KMS-11 (cell line): Measurements from ENCODE around the gene ADAMTS14.

Experiments used
- H2AFZ ChIP-seq: fragments of 200-600 bp; sonication (generic); 2 replicates; pipeline ENCODE4 v1.6.1; 2016; ENCODE audit warnings: antibody characterized with exemption, mixed run types, low read depth
- H3K27ac ChIP-seq: fragments of 200-600 bp; sonication (generic); 2 replicates; pipeline ENCODE4 v1.6.1; 2016; ENCODE audit warnings: mild to moderate bottlenecking, mixed run types
- H3K27me3 ChIP-seq: fragments of 200-600 bp; sonication (generic); 2 replicates; pipeline ENCODE4 v1.6.1; 2017; ENCODE audit warnings: mild to moderate bottlenecking, low read depth, mixed run types, moderate library complexity; ENCODE audit not compliant: insufficient read depth
- H3K36me3 ChIP-seq: fragments of 200-600 bp; sonication (generic); 2 replicates; pipeline ENCODE4 v1.6.1; 2017; ENCODE audit warnings: mild to moderate bottlenecking, mixed run types; ENCODE audit not compliant: insufficient read depth
- H3K4me1 ChIP-seq: fragments of 200-600 bp; sonication (generic); 2 replicates; pipeline ENCODE4 v1.6.1; 2016; ENCODE audit warnings: mild to moderate bottlenecking, low read depth, mixed run types; ENCODE audit not compliant: poor library complexity, severe bottlenecking
- H3K4me2 ChIP-seq: fragments of 200-600 bp; sonication (generic); 2 replicates; pipeline ENCODE4 v1.7.0; 2016; ENCODE audit warnings: mild to moderate bottlenecking, mixed run types
- H3K4me3 ChIP-seq: fragments of 200-600 bp; sonication (generic); IDR thresholded peaks from 2 replicates; pipeline ENCODE4 v1.6.1; 2017; ENCODE audit warnings: low read depth, low read length, mixed read lengths; ENCODE audit not compliant: insufficient read depth
- H3K79me2 ChIP-seq: fragments of 200-600 bp; sonication (generic); 2 replicates; pipeline ENCODE4 v1.6.1; 2016; ENCODE audit warnings: low read depth, mixed run types; ENCODE audit not compliant: insufficient read depth
- H3K9ac ChIP-seq: fragments of 200-600 bp; sonication (generic); 2 replicates; pipeline ENCODE4 v1.6.1; 2016; ENCODE audit warnings: mild to moderate bottlenecking, mixed run types
- H4K20me1 ChIP-seq: fragments of 200-600 bp; sonication (generic); 2 replicates; pipeline ENCODE4 v1.6.1; 2016; ENCODE audit warnings: mild to moderate bottlenecking, mixed run types; ENCODE audit not compliant: insufficient read depth
- TF ChIP-seq, protein P1 (sequence below): fragments of 200-600 bp; sonication (generic); conservative IDR thresholded peaks from 2 replicates; pipeline ENCODE4 v1.6.1; 2017; ENCODE audit warnings: low read depth, mild to moderate bottlenecking, antibody characterized with exemption, low read length, moderate library complexity, mixed read lengths

Gene ADAMTS14

DNA sequence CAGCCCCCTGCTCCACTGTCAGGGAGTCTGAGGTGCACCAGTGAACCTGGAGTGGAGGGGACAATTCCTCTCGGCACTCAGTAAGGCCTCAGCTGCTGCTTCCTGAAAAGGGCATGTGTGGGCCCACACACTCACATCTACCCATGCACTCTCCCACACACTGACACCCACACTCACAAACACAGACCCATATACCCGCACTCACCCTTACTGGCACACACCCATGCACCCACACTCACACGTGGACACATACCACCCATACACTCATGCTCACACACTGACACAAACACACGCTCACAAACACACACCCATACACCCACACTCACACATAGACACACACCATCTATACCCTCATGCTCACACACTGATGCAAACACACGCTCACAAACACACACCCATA lies 31.9 kb downstream of the ADAMTS14 start:
- H4K20me1 ChIP-seq = no peaks in the 10 kb centered on the region
- H3K27me3 ChIP-seq = no peaks in the 10 kb centered on the region
- no peaks in the 10 kb centered on the region for H3K36me3 ChIP-seq
- H3K79me2 ChIP-seq = no peaks in the 10 kb centered on the region
- H2AFZ ChIP-seq = no peak overlapping the region
- no peak overlapping the region for H3K9ac ChIP-seq
- TF ChIP-seq, protein P1, sequence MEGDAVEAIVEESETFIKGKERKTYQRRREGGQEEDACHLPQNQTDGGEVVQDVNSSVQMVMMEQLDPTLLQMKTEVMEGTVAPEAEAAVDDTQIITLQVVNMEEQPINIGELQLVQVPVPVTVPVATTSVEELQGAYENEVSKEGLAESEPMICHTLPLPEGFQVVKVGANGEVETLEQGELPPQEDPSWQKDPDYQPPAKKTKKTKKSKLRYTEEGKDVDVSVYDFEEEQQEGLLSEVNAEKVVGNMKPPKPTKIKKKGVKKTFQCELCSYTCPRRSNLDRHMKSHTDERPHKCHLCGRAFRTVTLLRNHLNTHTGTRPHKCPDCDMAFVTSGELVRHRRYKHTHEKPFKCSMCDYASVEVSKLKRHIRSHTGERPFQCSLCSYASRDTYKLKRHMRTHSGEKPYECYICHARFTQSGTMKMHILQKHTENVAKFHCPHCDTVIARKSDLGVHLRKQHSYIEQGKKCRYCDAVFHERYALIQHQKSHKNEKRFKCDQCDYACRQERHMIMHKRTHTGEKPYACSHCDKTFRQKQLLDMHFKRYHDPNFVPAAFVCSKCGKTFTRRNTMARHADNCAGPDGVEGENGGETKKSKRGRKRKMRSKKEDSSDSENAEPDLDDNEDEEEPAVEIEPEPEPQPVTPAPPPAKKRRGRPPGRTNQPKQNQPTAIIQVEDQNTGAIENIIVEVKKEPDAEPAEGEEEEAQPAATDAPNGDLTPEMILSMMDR = no peak
- no peaks in the 10 kb centered on the region for H3K4me1 ChIP-seq
- H3K27ac ChIP-seq = no peak overlapping the region
- H3K4me2 ChIP-seq = no peak overlapping the region
- no peak overlapping the region for H3K4me3 ChIP-seq

DNA sequence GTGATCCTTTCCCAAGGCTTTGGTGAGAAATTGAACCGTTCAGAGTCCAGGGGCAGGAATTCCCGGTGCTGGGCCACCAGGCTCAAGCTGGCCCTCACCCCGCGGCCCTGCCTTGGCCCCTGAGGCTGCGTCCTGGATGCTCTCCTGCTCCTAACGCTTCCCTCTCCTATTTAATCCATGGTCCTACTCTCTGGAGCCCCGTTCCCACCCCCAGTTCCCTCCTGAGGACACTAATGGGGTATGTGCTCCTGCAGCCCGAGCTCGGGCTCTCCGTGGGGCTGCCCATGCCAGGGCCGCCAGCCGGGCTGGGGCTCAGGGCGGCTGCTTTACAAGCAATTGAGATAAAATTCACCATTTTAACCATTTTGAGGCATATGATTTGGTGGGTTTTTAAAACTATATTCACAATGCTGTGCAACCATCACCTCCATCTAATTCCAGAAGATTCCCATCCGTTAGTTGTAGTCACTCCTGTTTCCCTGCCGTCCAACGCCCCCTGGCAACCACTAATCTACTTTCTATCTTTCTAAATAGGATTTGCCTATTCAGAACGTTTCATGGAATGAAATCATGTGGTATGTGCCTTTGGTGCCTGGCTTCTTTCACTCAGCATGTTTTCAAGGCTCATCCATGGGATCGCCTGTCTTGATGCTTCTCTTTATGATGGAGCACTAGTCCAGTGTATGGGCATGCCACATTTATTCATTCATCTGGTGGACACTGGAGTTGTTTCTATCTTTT lies 33.0 kb downstream of the ADAMTS14 start:
- Histone ChIP-seq H3K4me2 (no peak overlapping the region), H4K20me1 (no peaks in the 10 kb centered on the region), H3K4me1 (no peaks in the 10 kb centered on the region)

DNA sequence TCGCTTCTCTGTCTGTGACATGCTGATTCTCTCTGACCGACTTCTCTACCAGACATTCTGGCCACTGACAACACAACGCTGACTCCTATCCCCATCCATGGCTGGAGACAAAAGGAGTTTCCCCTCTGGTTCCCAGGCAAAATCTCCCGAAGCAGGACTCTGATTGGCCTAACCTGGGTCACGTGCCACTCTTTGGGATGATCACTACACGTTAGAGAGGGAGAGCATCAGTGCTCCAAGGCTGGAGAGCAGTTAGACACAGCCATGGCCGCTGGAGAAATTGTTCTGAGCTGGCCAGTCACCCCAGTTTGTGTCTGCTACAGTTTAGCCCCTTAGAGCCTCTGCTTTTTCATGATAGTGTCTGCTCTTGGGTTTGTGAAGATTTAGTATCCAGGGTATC lies 38.9 kb downstream of the ADAMTS14 start:
- Histone ChIP-seq H3K4me3 (no peak overlapping the region), H3K79me2 (no peaks in the 10 kb centered on the region), H3K27me3 (no peaks in the 10 kb centered on the region), H3K9ac (no peak overlapping the region), H3K4me1 (no peaks in the 10 kb centered on the region), H2AFZ (no peak overlapping the region), H3K27ac (no peak overlapping the region), H3K36me3 (no peaks in the 10 kb centered on the region), H3K4me2 (no peak overlapping the region), H4K20me1 (no peaks in the 10 kb centered on the region)
- TF ChIP-seq, protein P1 = no peak

More for the DNA sequence above, 33.0 kb downstream of the ADAMTS14 start:
- Histone ChIP-seq H3K27me3 (no peaks in the 10 kb centered on the region), H3K36me3 (no peaks in the 10 kb centered on the region), H3K27ac (no peak overlapping the region), H3K4me3 (no peak overlapping the region), H2AFZ (no peak overlapping the region), H3K79me2 (no peaks in the 10 kb centered on the region), H3K9ac (no peak overlapping the region)
- TF ChIP-seq, protein P1 = no peak

DNA sequence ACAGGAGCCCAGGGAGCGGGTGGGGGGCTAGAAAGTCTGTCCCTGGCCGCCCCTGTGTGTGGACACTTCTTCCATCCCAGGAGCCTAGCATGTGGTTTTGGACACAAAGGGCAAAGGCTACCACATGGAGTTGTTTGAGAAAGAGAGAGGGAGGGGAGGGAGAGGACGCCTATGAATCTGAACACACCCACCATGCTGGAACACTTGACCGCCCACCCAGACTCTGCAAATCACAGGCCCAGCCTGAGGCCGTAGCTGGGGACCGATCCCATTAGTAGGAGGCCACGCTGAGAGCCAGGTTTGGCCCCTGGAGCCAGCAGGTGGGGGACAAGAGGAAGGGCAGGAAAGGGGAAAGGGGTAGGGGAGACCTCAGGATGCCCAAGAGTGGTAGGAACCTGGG lies 39.6 kb downstream of the ADAMTS14 start:
- no peaks in the 10 kb centered on the region for H4K20me1 ChIP-seq
- H3K4me3 ChIP-seq = no peak overlapping the region
- no peak overlapping the region for H2AFZ ChIP-seq
- no peaks in the 10 kb centered on the region for H3K36me3 ChIP-seq
- no peak overlapping the region for H3K9ac ChIP-seq
- H3K4me1 ChIP-seq = no peaks in the 10 kb centered on the region
- TF ChIP-seq, protein P1 = no peak
- no peak overlapping the region for H3K4me2 ChIP-seq
- H3K27me3 ChIP-seq = no peaks in the 10 kb centered on the region
- H3K27ac ChIP-seq = no peak overlapping the region
- no peaks in the 10 kb centered on the region for H3K79me2 ChIP-seq
